ENCODE results near the gene MIB1. TPM values are rescaled to one million over a fixed set of nuclear protein-coding genes. Genes with fewer than 3 reads are reported as not detected.

The MIB1 gene
- total RNA-seq, 1 experiment from 2014 or later = 70.5 TPM

GRCh38 chr18:21851327-21851961 is 110.9 kb downstream of the MIB1 start:
- no peaks in the 10 kb centered on the region for H3K9me3 ChIP-seq (ENCODE audit: low read depth, low read length, poor library complexity, severe bottlenecking)
- TF ChIP-seq, protein P1, sequence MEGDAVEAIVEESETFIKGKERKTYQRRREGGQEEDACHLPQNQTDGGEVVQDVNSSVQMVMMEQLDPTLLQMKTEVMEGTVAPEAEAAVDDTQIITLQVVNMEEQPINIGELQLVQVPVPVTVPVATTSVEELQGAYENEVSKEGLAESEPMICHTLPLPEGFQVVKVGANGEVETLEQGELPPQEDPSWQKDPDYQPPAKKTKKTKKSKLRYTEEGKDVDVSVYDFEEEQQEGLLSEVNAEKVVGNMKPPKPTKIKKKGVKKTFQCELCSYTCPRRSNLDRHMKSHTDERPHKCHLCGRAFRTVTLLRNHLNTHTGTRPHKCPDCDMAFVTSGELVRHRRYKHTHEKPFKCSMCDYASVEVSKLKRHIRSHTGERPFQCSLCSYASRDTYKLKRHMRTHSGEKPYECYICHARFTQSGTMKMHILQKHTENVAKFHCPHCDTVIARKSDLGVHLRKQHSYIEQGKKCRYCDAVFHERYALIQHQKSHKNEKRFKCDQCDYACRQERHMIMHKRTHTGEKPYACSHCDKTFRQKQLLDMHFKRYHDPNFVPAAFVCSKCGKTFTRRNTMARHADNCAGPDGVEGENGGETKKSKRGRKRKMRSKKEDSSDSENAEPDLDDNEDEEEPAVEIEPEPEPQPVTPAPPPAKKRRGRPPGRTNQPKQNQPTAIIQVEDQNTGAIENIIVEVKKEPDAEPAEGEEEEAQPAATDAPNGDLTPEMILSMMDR (conservative IDR thresholded peaks at IDR 0.05; ENCODE audit: low read depth, low read length) = peak; percentile 52; the same call in 1 of the 2 replicates
- no peak for TF ChIP-seq EZH2 (IDR thresholded peaks at IDR 0.05; ENCODE audit: borderline replicate concordance, low read depth, low read length, poor library complexity, severe bottlenecking)
- no TSS peak for BruUV-seq (replicated peaks)
- no peak overlapping the region for H3K4me3 ChIP-seq (ENCODE audit: low read depth, low read length, poor library complexity, severe bottlenecking)
- H3K27me3 ChIP-seq (replicated peaks; ENCODE audit: insufficient read depth, low read depth, low read length, poor library complexity) = no peaks in the 10 kb centered on the region
- DNase-seq (ENCODE audit: low spot score) = peak; percentile 18
- peaks cover 15% of the 10 kb centered on the region for H3K36me3 ChIP-seq (ENCODE audit: insufficient read depth, low read length, poor library complexity, severe bottlenecking)
- POLR2A ChIA-PET (ENCODE audit: low non-redundant PET) = no interaction called here
- intact Hi-C loops (cut with micrococcal nuclease; ENCODE audit: unreplicated experiment) = loop anchor here (10.0 kb wide), 1 partner anchor 367 kb away; no protein-coding TSS in a partner anchor
- H3K27ac ChIP-seq (ENCODE audit: low read depth, low read length, poor library complexity, severe bottlenecking) = no peak overlapping the region
- no peaks in the 10 kb centered on the region for H3K4me1 ChIP-seq (ENCODE audit: insufficient read depth, low read length, poor library complexity, severe bottlenecking)
- CTCF ChIA-PET = no interaction called here

GRCh38 chr18:21853016-21853415 is 112.4 kb downstream of the MIB1 start:
- ChIA-PET POLR2A (ENCODE audit: low non-redundant PET) (no interaction called here), CTCF (no interaction called here)
- no TSS peak for BruUV-seq (replicated peaks)
- Histone ChIP-seq H3K4me3 (ENCODE audit: low read depth, low read length, poor library complexity, severe bottlenecking) (no peak overlapping the region), H3K36me3 (ENCODE audit: insufficient read depth, low read length, poor library complexity, severe bottlenecking) (peaks cover 31% of the 10 kb centered on the region), H3K27ac (ENCODE audit: low read depth, low read length, poor library complexity, severe bottlenecking) (no peak overlapping the region), H3K4me1 (ENCODE audit: insufficient read depth, low read length, poor library complexity, severe bottlenecking) (no peaks in the 10 kb centered on the region), H3K27me3 (replicated peaks; ENCODE audit: insufficient read depth, low read depth, low read length, poor library complexity) (no peaks in the 10 kb centered on the region), H3K9me3 (ENCODE audit: low read depth, low read length, poor library complexity, severe bottlenecking) (no peaks in the 10 kb centered on the region)
- DNase-seq (ENCODE audit: low spot score) = no peak
- intact Hi-C loops (cut with micrococcal nuclease; ENCODE audit: unreplicated experiment) = loop anchor here (10.0 kb wide), 1 partner anchor 368 kb away; no protein-coding TSS in a partner anchor
- TF ChIP-seq EZH2 (IDR thresholded peaks at IDR 0.05; ENCODE audit: borderline replicate concordance, low read depth, low read length, poor library complexity, severe bottlenecking) = no peak
- TF ChIP-seq, protein P1 (conservative IDR thresholded peaks at IDR 0.05; ENCODE audit: low read depth, low read length) = no peak

DNA sequence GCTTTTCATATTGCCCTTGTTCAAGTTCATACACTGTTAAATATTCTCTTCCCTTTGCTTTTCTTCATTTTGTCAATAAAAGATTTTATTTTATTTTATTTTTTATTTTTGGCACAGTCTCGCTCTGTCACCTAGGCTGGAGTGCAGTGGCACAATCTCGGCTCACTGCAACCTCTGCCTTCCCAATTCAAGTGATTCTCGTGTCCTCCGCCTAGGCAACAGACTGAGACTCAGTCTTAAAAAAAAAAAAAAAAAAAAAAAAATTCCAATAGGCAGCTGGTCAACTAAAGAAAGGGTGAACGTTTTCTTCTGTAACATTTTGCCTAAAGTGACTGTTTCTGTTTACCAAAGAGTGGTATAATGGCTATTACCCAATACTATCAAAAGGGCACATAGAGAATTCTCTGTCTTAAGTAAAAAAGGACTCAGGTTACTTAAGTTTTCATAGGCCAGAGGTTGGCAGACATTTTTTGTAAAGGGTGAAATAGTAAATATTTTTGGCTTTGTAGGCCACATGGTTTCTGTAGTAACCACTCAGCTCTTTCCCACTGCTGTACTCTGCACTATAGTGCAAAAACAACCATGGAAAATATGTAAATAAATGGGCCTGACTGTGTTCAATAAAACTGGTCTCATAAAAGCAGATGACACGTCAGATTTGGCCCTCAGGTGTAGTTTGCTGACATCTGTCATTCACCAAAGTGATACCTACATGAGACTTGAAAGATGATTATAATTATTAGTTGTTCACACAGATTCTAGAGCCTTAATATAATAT is 113.4 kb downstream of the MIB1 start:
- no peaks in the 10 kb centered on the region for H3K4me1 ChIP-seq (ENCODE audit: insufficient read depth, low read length, poor library complexity, severe bottlenecking)
- ChIA-PET CTCF (interaction anchor here (0.7 kb wide), 1 partner anchor 611 kb away, joined by 4 read pairs; no protein-coding TSS in a partner anchor), POLR2A (ENCODE audit: low non-redundant PET) (no interaction called here)
- no peak overlapping the region for H3K27ac ChIP-seq (ENCODE audit: low read depth, low read length, poor library complexity, severe bottlenecking)
- intact Hi-C loops (cut with micrococcal nuclease; ENCODE audit: unreplicated experiment) = loop anchor here (10.0 kb wide), 1 partner anchor 369 kb away; no protein-coding TSS in a partner anchor
- no peak for TF ChIP-seq EZH2 (IDR thresholded peaks at IDR 0.05; ENCODE audit: borderline replicate concordance, low read depth, low read length, poor library complexity, severe bottlenecking)
- TF ChIP-seq, protein P1 (conservative IDR thresholded peaks at IDR 0.05; ENCODE audit: low read depth, low read length) = no peak
- H3K27me3 ChIP-seq (replicated peaks; ENCODE audit: insufficient read depth, low read depth, low read length, poor library complexity) = no peaks in the 10 kb centered on the region
- no peaks in the 10 kb centered on the region for H3K9me3 ChIP-seq (ENCODE audit: low read depth, low read length, poor library complexity, severe bottlenecking)
- no TSS peak for BruUV-seq (replicated peaks)
- peaks cover 35% of the 10 kb centered on the region for H3K36me3 ChIP-seq (ENCODE audit: insufficient read depth, low read length, poor library complexity, severe bottlenecking)
- H3K4me3 ChIP-seq (ENCODE audit: low read depth, low read length, poor library complexity, severe bottlenecking) = no peak overlapping the region
- no peak for DNase-seq (ENCODE audit: low spot score)
